Calu3 (cell line): Measurements from ENCODE around the gene VIPR2. TPM values are rescaled to one million over a fixed set of nuclear protein-coding genes. Genes with fewer than 3 reads are reported as not detected.

Source experiments
- BruUV-seq: library from RNA; stranded (reverse); fragments of 400-500 nt; replicated peaks from 2 replicates; lab custom pipeline; 2021; lab: Mats Ljungman, UMichigan
- CTCF ChIA-PET: fragments of 300-600 bp; sonication (Branson Sonifier 250); formaldehyde crosslinking; loops from one replicate; lab custom pipeline; 2022; ENCODE audit warnings: antibody characterized with exemption; lab: Charles Lee
- DNase-seq: peaks from one replicate; pipeline ENCODE4 v3.0.0; 2022
- H3K27ac Mint-ChIP-seq: one replicate; pipeline ENCODE4 v1.8.0; 2022; ENCODE audit warnings: mixed read lengths; ENCODE audit not compliant: unreplicated experiment
- H3K27me3 Mint-ChIP-seq: one replicate; pipeline ENCODE4 v1.8.0; 2022; ENCODE audit warnings: mixed read lengths; ENCODE audit not compliant: unreplicated experiment
- H3K36me3 Mint-ChIP-seq: one replicate; pipeline ENCODE4 v1.8.0; 2022; ENCODE audit warnings: mild to moderate bottlenecking, moderate library complexity, mixed read lengths; ENCODE audit not compliant: insufficient read depth, unreplicated experiment
- H3K4me1 Mint-ChIP-seq: one replicate; pipeline ENCODE4 v1.8.0; 2022; ENCODE audit warnings: mild to moderate bottlenecking, low read depth, mixed read lengths; ENCODE audit not compliant: unreplicated experiment
- H3K4me3 Mint-ChIP-seq: one replicate; pipeline ENCODE4 v1.8.0; 2022; ENCODE audit warnings: mild to moderate bottlenecking, low read depth, moderate library complexity, mixed read lengths; ENCODE audit not compliant: unreplicated experiment
- H3K9me3 Mint-ChIP-seq: one replicate; pipeline ENCODE4 v1.8.0; 2022; ENCODE audit warnings: low read depth, mixed read lengths; ENCODE audit not compliant: unreplicated experiment
- intact Hi-C: fragments of 100-400 bp; cut with micrococcal nuclease; formaldehyde crosslinking; loops from one replicate; pipeline ENCODE4 v1.10.0; 2022; ENCODE audit not compliant: unreplicated experiment
- total RNA-seq: library from RNA; stranded (reverse); gene quantifications from 2 replicates; pipeline ENCODE4 v1.2.3, GENCODE V29; 2022
- TF ChIP-seq, protein P1 (sequence below): fragments of 200-600 bp; IDR thresholded peaks from one replicate; pipeline ENCODE4 v1.8.0; 2022; ENCODE audit warnings: antibody characterized with exemption; ENCODE audit not compliant: unreplicated experiment

The VIPR2 gene
- total RNA-seq, 1 experiment from 2014 or later: not detected

DNA sequence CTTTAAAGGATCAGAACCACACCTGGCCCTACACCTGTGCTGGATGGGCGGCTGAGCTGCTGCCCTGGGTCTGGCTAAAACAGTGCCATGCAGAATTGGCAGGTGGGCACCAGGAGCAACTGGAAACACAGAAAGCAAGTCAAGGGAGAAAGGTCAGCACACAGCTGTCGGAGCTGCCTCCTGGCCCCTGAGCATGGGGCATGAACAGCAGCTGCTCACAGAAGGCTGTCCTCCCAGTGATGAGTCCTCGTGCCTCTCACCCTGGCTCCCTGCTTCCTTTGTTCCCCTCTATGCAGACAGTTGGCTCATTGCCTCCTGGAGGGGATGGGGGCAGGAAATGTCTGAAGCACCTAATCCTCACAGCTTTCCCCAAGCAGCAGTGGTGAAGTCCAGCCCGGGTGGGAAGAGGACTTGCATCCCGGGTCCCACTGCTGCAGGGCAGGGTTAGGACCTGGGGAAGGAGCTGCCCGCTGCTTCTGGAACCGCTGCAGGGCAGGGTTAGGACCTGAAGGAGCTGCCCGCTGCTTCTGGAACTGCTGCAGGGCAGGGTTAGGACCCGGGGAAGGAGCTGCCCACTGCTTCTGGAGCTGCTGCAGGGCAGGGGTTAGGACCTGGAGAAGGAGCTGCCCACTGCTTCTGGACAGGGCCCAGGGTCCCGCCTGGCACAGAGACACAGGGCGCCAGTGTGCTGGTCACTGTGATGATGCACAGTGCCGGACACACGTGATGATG is 37.3 kb downstream of the VIPR2 start:
- H3K27ac Mint-ChIP-seq: no peak overlapping the region
- BruUV-seq: no TSS peak
- peaks cover 53% of the 10 kb centered on the region for H3K27me3 Mint-ChIP-seq
- no peak for DNase-seq
- CTCF ChIA-PET: no interaction called here
- no peak overlapping the region for H3K4me3 Mint-ChIP-seq
- TF ChIP-seq, protein P1, sequence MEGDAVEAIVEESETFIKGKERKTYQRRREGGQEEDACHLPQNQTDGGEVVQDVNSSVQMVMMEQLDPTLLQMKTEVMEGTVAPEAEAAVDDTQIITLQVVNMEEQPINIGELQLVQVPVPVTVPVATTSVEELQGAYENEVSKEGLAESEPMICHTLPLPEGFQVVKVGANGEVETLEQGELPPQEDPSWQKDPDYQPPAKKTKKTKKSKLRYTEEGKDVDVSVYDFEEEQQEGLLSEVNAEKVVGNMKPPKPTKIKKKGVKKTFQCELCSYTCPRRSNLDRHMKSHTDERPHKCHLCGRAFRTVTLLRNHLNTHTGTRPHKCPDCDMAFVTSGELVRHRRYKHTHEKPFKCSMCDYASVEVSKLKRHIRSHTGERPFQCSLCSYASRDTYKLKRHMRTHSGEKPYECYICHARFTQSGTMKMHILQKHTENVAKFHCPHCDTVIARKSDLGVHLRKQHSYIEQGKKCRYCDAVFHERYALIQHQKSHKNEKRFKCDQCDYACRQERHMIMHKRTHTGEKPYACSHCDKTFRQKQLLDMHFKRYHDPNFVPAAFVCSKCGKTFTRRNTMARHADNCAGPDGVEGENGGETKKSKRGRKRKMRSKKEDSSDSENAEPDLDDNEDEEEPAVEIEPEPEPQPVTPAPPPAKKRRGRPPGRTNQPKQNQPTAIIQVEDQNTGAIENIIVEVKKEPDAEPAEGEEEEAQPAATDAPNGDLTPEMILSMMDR: no peak
- H3K9me3 Mint-ChIP-seq: peaks cover under 1% of the 10 kb centered on the region
- no peaks in the 10 kb centered on the region for H3K4me1 Mint-ChIP-seq
- H3K36me3 Mint-ChIP-seq: no peaks in the 10 kb centered on the region
- intact Hi-C loops: no loop called here

DNA sequence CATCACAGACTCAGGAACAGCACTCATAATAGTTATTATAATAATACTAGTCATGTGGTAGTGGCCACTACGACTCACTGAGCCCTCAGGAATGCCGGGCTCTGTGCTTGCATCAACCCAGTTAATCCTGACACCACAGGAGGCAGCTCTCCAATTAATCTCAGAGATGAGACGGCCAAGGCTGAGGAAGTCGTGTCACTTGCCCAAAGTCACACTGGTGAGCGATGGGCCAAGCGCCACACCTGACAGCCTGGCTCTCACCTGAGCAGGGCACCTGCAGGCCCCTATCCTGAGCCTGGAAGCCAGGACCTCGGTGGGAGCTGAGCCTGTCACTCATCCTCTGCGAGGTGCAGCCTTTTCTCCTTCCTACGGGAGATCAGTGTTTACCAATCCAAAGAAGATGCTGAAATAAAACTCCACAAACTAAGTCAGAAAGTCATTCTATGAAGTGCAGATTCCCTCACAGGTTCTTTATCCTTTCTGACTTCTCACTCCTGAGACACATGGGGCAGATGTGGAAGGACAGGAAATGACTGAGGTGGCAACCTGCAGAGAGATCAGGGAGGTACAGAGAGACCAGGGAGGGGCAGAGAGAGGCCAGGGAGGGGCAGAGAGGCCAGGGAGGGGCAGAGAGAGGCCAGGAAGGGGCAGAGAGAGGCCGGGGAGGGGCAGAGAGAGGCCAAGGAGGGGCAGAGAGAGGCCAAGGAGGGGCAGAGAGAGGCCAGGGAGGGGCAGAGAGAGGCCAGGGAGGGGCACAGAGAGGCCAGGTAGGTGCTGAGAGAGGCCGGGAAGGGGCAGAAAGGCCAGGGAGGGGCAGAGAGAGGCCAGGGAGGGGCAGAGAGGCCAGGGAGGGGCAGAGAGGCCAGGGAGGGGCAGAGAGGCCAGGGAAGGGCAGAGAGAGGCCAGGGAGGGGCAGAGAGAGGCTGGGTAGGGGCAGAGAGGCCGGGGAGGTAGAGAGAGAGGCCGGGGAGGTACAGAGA is 38.5 kb downstream of the VIPR2 start:
- H3K27ac Mint-ChIP-seq: no peak overlapping the region
- H3K4me3 Mint-ChIP-seq: no peak overlapping the region
- CTCF ChIA-PET: no interaction called here
- H3K9me3 Mint-ChIP-seq: peaks cover 6% of the 10 kb centered on the region
- H3K4me1 Mint-ChIP-seq: no peaks in the 10 kb centered on the region
- BruUV-seq: no TSS peak
- intact Hi-C loops: no loop called here
- H3K36me3 Mint-ChIP-seq: no peaks in the 10 kb centered on the region
- H3K27me3 Mint-ChIP-seq: peaks cover 49% of the 10 kb centered on the region
- no peak for DNase-seq
- TF ChIP-seq, protein P1: no peak

DNA sequence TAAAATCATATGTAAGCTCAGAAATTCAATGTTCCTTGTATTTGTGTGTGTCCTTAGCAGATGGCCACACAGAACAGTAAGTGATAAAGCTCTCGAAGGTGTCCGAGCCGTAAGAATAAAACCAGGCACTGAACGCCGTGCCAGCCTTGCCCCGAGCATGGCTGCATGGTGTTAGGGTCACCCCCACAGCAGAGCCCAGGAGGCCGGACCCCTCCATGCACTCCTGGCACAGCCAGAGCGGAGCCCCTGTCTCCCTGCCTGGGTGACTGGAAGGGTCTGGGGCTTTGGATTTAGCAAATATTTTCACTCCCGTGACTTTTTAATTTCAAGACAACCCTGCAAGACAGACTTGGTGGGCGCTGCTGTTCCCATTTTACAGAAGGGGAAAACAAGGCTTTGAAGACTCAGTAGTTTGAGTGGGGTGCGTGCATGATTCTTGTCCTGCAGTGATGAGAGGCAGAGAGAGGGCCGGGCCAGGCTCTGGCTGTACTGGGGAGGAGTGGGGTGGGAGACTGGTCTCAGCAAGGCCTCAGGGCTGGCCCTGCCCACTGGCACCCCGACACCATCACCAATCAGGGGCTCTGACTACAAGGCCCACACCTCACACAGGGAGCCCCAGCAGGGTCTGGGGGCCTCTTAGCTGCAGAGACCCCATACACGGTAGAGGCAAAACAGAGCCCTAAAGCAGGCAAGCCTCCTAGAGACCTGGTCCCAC is 39.4 kb downstream of the VIPR2 start:
- TF ChIP-seq, protein P1: no peak
- intact Hi-C loops: no loop called here
- Mint-ChIP-seq H3K36me3 (no peaks in the 10 kb centered on the region), H3K9me3 (peaks cover 10% of the 10 kb centered on the region), H3K4me3 (no peak overlapping the region), H3K27me3 (peaks cover 49% of the 10 kb centered on the region), H3K4me1 (no peaks in the 10 kb centered on the region), H3K27ac (no peak overlapping the region)
- CTCF ChIA-PET: no interaction called here
- no TSS peak for BruUV-seq
- no peak for DNase-seq

DNA sequence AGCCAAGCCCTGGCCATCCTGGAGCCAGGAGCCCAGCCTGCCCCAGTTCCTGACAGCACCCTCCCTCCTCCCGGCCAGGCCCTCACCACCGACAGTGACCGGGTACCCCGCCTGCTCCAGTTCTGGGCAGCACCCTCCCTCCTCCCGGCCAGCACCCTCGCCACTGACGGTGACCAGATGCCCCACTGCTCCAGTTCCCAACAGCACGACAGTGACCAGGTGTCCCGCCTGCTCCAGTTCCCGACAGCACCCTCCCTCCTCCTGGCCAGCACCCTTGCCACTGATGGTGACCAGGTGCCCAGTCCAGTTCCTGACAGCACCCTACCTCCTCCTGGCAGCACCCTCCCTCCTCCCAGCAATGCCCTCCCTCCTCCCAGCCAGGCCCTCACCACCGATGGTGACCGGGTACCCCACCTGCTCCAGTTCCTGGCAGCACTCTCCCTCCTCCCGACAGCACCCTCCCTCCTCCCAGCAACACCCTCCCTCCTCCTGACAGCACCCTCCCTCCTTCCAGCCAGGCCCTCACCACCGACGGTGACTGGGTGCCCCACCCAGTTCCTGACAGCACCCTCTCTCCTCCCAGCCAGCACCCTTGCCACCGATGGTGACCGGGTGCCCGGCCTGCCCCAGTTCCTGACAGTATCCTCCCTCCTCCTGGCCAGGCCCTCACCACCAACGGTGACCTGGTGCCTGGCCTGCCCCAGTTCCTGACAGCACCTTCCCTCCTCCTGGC is 40.3 kb downstream of the VIPR2 start:
- TF ChIP-seq, protein P1: no peak
- DNase-seq: no peak
- no TSS peak for BruUV-seq
- Mint-ChIP-seq H3K36me3 (no peaks in the 10 kb centered on the region), H3K27me3 (peaks cover 42% of the 10 kb centered on the region), H3K4me3 (no peak overlapping the region), H3K9me3 (peaks cover 10% of the 10 kb centered on the region), H3K4me1 (no peaks in the 10 kb centered on the region), H3K27ac (no peak overlapping the region)
- intact Hi-C loops: no loop called here
- CTCF ChIA-PET: no interaction called here
